ENCODE measurements around the gene ITGA3.

The ITGA3 gene

GRCh38 chr17:50072925-50073324, 17.0 kb downstream of the ITGA3 start:
- DNase-seq = no peak

- DNase-seq = no peak
These were observed 18.3 kb downstream of the ITGA3 start for GRCh38 chr17:50074227-50074626.

GRCh38 chr17:50075446-50076032, 19.6 kb downstream of the ITGA3 start:
- no peak for DNase-seq

GRCh38 chr17:50076221-50076590, 20.3 kb downstream of the ITGA3 start:
- no peak for DNase-seq

- DNase-seq = no peak
These were observed 20.8 kb downstream of the ITGA3 start for GRCh38 chr17:50076591-50077235.

DNA sequence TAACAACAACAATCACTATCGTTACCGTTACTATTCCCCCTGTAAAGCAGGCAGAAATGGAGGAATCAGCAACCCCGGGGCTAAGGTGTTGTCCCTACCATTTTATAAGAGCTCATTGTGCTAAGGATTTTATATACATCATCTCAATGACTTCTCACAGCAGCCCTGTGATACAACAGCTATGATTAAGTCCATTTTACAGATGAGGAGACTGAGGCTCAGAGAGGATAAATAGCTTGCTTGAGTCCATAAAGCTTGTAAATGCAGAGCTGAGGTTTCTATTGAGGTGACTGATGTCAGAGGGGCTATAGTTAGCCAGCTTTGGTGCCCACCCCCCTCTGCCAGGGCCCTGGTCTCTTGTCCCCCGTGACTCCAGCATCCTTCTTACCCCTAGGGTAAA, 22.5 kb downstream of the ITGA3 start:
- DNase-seq = no peak

DNA sequence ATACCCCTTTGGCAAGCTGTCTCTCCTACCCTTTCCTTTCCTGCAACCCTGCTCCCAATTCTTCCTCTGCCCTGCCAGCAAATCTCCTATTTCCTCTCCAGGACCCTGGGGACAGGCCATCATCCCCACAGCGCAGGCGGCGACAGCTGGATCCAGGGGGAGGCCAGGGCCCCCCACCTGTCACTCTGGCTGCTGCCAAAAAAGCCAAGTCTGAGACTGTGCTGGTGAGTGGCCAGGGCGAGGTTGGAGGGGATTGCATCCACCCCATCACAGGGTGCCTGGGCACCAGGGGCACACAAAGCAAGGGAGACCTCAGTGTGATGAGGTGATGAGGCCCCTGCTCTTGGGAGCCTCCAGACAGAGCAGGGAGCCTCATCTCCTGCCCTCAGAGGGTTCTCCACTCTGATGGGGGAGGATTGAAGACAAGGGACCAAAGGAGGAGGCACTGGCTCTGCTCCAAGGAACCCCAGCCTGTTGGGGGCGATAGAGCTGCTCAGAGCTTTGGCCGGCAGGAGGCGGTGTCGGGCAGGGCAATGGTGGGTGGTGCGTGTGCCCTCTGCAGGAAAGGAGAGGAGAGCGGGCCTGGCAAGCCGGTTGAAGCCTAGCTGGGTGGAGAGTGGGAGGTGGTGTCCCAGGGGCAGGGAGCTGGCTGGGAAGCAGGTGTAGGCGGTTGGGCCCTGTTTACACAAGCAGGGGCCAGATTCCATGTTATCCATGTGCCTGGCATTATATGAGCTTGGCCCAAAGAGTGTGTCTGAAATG, 23.6 kb downstream of the ITGA3 start:
- DNase-seq = no peak

DNA sequence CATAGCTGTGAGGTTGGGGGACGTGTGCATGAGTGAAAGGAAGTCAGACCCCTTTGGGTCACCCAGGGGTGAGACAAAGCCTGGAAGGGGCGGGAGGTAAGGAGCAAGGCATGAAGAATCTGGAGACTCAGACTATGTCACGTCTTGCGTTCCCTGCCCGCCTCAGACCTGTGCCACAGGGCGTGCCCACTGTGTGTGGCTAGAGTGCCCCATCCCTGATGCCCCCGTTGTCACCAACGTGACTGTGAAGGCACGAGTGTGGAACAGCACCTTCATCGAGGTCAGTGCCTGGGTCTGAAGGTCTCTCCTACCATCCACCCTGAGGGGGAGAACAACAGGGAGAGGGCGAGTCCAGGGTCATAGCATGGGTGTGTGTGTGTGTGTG, 24.2 kb downstream of the ITGA3 start:
- no peak for DNase-seq

- DNase-seq = no peak
These were observed 24.9 kb downstream of the ITGA3 start for GRCh38 chr17:50080827-50081226.

DNA sequence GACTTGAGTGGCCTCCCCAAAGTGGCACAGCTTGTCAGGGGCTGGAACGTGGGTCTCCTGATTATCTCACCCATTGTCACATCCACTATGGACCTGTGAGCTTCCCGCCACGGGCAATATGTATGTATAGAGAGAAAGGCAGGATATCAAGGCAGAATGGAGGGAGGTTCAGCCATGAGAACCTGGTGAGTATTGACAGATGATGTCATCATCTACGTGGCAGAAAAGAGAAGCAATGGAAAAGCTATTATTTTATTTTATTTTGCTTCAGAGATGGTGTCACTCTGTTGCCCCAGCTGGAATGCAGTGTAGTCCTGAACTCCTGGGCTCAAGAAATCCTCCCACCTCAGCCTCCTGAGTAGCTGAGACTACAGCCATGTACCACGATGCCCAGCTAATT, 25.8 kb downstream of the ITGA3 start:
- no peak for DNase-seq

- DNase-seq = peak; percentile 34
These were observed 31.5 kb downstream of the ITGA3 start for GRCh38 chr17:50087246-50087911.

DNA sequence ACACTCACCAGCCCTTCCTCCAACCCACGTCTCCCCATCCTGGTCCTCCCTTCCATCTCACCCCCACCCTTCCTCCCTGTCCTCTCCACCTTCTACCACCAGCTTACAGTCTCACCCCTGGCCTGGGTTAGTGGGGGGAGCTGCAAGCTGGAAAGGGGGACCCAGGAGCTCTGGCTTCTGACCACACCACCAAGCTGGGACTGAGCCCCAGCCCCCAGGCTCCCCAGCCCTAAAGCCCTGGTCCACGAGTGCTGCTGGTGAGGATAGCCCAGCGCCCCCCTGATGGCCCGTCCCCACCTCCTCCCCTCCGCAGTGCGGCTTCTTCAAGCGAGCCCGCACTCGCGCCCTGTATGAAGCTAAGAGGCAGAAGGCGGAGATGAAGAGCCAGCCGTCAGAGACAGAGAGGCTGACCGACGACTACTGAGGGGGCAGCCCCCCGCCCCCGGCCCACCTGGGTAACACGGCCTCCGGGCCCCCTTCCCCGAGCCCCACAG, 32.0 kb downstream of the ITGA3 start:
- DNase-seq = no peak

DNA sequence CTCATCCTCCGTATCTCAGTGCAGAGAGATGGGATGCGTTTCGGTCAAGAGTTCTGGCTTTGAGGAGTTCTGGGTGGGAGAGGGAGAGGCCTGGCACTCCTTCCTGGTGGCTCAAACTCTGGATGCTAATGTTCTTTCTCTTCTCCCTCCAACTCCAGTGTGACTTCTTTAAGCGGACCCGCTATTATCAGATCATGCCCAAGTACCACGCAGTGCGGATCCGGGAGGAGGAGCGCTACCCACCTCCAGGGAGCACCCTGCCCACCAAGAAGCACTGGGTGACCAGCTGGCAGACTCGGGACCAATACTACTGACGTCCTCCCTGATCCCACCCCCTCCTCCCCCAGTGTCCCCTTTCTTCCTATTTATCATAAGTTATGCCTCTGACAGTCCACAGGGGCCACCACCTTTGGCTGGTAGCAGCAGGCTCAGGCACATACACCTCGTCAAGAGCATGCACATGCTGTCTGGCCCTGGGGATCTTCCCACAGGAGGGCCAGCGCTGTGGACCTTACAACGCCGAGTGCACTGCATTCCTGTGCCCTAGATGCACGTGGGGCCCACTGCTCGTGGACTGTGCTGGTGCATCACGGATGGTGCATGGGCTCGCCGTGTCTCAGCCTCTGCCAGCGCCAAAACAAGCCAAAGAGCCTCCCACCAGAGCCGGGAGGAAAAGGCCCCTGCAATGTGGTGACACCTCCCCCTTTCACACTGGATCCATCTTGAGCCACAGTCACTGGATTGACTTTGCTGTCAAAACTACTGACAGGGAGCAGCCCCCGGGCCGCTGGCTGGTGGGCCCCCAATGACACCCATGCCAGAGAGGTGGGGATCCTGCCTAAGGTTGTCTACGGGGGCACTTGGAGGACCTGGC, 33.3 kb downstream of the ITGA3 start:
- DNase-seq = no peak

GRCh38 chr17:50090071-50090470, 34.2 kb downstream of the ITGA3 start:
- no peak for DNase-seq

GRCh38 chr17:50090971-50091917, 35.3 kb downstream of the ITGA3 start:
- no peak for DNase-seq

- no peak for DNase-seq
These were observed 36.0 kb downstream of the ITGA3 start for GRCh38 chr17:50091918-50092285.

DNA sequence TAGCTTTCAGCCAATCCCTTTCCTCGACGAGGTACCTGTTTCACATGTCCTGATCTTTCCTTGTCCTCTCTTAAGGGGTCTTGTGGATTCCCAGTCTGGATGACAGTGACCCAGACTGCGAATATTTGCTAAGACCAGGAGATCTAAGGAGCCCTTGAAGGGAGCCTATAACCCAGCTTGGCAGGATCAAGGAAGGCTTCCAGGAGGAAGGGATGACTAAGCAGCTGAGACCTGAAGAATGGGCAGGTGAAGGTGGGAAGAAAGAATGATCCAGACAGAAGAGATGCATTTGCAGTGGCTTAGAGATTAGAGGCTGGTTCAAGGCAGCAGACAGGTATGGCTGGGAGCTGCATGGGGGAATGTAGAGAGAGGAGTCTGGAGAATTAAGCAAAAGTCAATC, 37.3 kb downstream of the ITGA3 start:
- no peak for DNase-seq

DNA sequence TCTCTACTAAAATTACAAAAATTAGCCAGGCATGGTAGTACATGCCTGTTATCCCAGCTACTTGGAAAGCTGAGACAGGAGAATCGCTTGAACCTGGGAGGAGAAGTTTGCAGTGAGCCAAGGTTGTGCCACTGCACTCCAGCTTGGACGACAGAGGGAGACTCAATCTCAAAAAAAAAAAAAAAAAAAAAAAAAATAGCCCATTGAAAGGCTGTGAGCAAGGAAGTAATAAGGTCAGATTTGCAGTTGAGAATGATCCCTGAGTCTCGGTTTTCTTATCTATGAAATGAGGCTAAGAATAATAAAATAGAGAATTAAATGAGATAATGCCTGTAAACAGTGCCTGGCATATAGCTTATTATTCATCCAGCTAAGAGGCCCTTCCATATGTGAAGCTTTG, 37.9 kb downstream of the ITGA3 start:
- no peak for DNase-seq

GRCh38 chr17:50094243-50094752, 38.4 kb downstream of the ITGA3 start:
- DNase-seq = peak; percentile 67

- DNase-seq = peak; percentile 74
These were observed 39.1 kb downstream of the ITGA3 start, which contains the start of gene PDK2 for GRCh38 chr17:50094753-50095619. TSS of gene PDK2 (plus strand) at chr17:50095351. CDS start at chr17:50095436, 85 bp downstream.

Data from NCI-H2029 treated with DMSO at 0.1 percent for 48 hours (cell line).